ENCODE data around the gene ALG3.
"Not testable (repeated sequence)": the region's sequence is repeated elsewhere in the genome, so short reads cannot be mapped to it uniquely, and the experiment has no call there.

The ALG3 gene

GRCh38 chr3:184282941-184283340, 34.2 kb upstream of the ALG3 start:
- H3K4me1 ChIP-seq (ENCODE audit: control insufficient read depth, insufficient read depth, low read length), result no peaks in the 10 kb centered on the region
- peaks cover 10% of the 10 kb centered on the region for H3K27me3 ChIP-seq (ENCODE audit: control insufficient read depth, insufficient read depth, low read length, poor library complexity, severe bottlenecking)
- H3K27ac ChIP-seq (ENCODE audit: insufficient read depth, low read depth, low read length, poor library complexity, severe bottlenecking), result no peak overlapping the region
- 90 to 91% methylated on average over 4 of the region's 4 CpGs for WGBS, 2 experiments
- H3K4me3 ChIP-seq (ENCODE audit: insufficient read depth, low read depth, low read length), result no peak overlapping the region
- no peaks in the 10 kb centered on the region for H3K36me3 ChIP-seq (ENCODE audit: control insufficient read depth, insufficient read depth, low read length)
- no peaks in the 10 kb centered on the region for H3K9me3 ChIP-seq (ENCODE audit: control insufficient read depth, low read length)

GRCh38 chr3:184277366-184277765, 28.6 kb upstream of the ALG3 start:
- Histone ChIP-seq H3K4me1 (ENCODE audit: control insufficient read depth, insufficient read depth, low read length) (no peaks in the 10 kb centered on the region), H3K27me3 (ENCODE audit: control insufficient read depth, insufficient read depth, low read length, poor library complexity, severe bottlenecking) (peaks cover 45% of the 10 kb centered on the region), H3K4me3 (ENCODE audit: insufficient read depth, low read depth, low read length) (no peak overlapping the region), H3K27ac (ENCODE audit: insufficient read depth, low read depth, low read length, poor library complexity, severe bottlenecking) (no peak overlapping the region), H3K9me3 (ENCODE audit: control insufficient read depth, low read length) (no peaks in the 10 kb centered on the region), H3K36me3 (ENCODE audit: control insufficient read depth, insufficient read depth, low read length) (no peaks in the 10 kb centered on the region)
- 93% methylated on average over 6 of the region's 6 CpGs for WGBS, 2 experiments

GRCh38 chr3:184275961-184276910, 27.5 kb upstream of the ALG3 start, which contains the start of gene ECE2:
Gene ECE2, plus strand, starts transcription at chr3:184276022. Its CDS starts 132 bp downstream, at chr3:184276154.
- H3K9me3 ChIP-seq (ENCODE audit: control insufficient read depth, low read length), result no peaks in the 10 kb centered on the region
- peak within 1 kb of the TSS; percentile 1 for H3K4me3 ChIP-seq (ENCODE audit: insufficient read depth, low read depth, low read length)

GRCh38 chr3:184275381-184275701, 26.6 kb upstream of the ALG3 start:
- Histone ChIP-seq H3K4me1 (ENCODE audit: control insufficient read depth, insufficient read depth, low read length) (no peaks in the 10 kb centered on the region), H3K27me3 (ENCODE audit: control insufficient read depth, insufficient read depth, low read length, poor library complexity, severe bottlenecking) (peaks cover 45% of the 10 kb centered on the region), H3K9me3 (ENCODE audit: control insufficient read depth, low read length) (no peaks in the 10 kb centered on the region), H3K4me3 (ENCODE audit: insufficient read depth, low read depth, low read length) (peak overlapping the region; percentile 1), H3K27ac (ENCODE audit: insufficient read depth, low read depth, low read length, poor library complexity, severe bottlenecking) (no peak overlapping the region), H3K36me3 (ENCODE audit: control insufficient read depth, insufficient read depth, low read length) (no peaks in the 10 kb centered on the region)
- 83 to 84% methylated on average over 12 of the region's 12 CpGs for WGBS, 2 experiments

More at GRCh38 chr3:184275961-184276910, 27.5 kb upstream of the ALG3 start, which contains the start of gene ECE2:
- no peaks in the 10 kb centered on the region for H3K4me1 ChIP-seq (ENCODE audit: control insufficient read depth, insufficient read depth, low read length)
- no peak within 1 kb of the TSS for H3K27ac ChIP-seq (ENCODE audit: insufficient read depth, low read depth, low read length, poor library complexity, severe bottlenecking)
- WGBS, 2 experiments, result 48 to 52% methylated on average over 63 to 65 of the region's 65 CpGs
- peaks cover 45% of the 10 kb centered on the region for H3K27me3 ChIP-seq (ENCODE audit: control insufficient read depth, insufficient read depth, low read length, poor library complexity, severe bottlenecking)
- no peaks in the 10 kb centered on the region for H3K36me3 ChIP-seq (ENCODE audit: control insufficient read depth, insufficient read depth, low read length)

- H3K4me1 ChIP-seq (ENCODE audit: control insufficient read depth, insufficient read depth, low read length), result no peaks in the 10 kb centered on the region
- H3K27me3 ChIP-seq (ENCODE audit: control insufficient read depth, insufficient read depth, low read length, poor library complexity, severe bottlenecking), result peaks cover 29% of the 10 kb centered on the region
- 85 to 86% methylated on average over 1 of the region's 1 CpG for WGBS, 2 experiments
- H3K4me3 ChIP-seq (ENCODE audit: insufficient read depth, low read depth, low read length), result no peak overlapping the region
- no peaks in the 10 kb centered on the region for H3K36me3 ChIP-seq (ENCODE audit: control insufficient read depth, insufficient read depth, low read length)
- no peak overlapping the region for H3K27ac ChIP-seq (ENCODE audit: insufficient read depth, low read depth, low read length, poor library complexity, severe bottlenecking)
- no peaks in the 10 kb centered on the region for H3K9me3 ChIP-seq (ENCODE audit: control insufficient read depth, low read length)
Observed at GRCh38 chr3:184272269-184272668, 23.5 kb upstream of the ALG3 start.

- H3K4me1 ChIP-seq (ENCODE audit: control insufficient read depth, insufficient read depth, low read length); H3K4me3 ChIP-seq (ENCODE audit: insufficient read depth, low read depth, low read length); H3K9me3 ChIP-seq (ENCODE audit: control insufficient read depth, low read length); H3K36me3 ChIP-seq (ENCODE audit: control insufficient read depth, insufficient read depth, low read length); H3K27ac ChIP-seq (ENCODE audit: insufficient read depth, low read depth, low read length, poor library complexity, severe bottlenecking): not testable (repeated sequence)
- peaks cover 16% of the 10 kb centered on the region for H3K27me3 ChIP-seq (ENCODE audit: control insufficient read depth, insufficient read depth, low read length, poor library complexity, severe bottlenecking)
- WGBS, 2 experiments, result 88 to 93% methylated on average over 1 of the region's 1 CpG
Observed at GRCh38 chr3:184267249-184267648, 18.5 kb upstream of the ALG3 start.

- H3K4me3 ChIP-seq (ENCODE audit: insufficient read depth, low read depth, low read length), result peak overlapping the region; percentile 52
- 22 to 23% methylated on average over 15 of the region's 15 CpGs for WGBS, 2 experiments
- no peak overlapping the region for H3K27ac ChIP-seq (ENCODE audit: insufficient read depth, low read depth, low read length, poor library complexity, severe bottlenecking)
- H3K9me3 ChIP-seq (ENCODE audit: control insufficient read depth, low read length), result no peaks in the 10 kb centered on the region
- peaks cover 4% of the 10 kb centered on the region for H3K4me1 ChIP-seq (ENCODE audit: control insufficient read depth, insufficient read depth, low read length)
- peaks cover 60% of the 10 kb centered on the region for H3K27me3 ChIP-seq (ENCODE audit: control insufficient read depth, insufficient read depth, low read length, poor library complexity, severe bottlenecking)
- no peaks in the 10 kb centered on the region for H3K36me3 ChIP-seq (ENCODE audit: control insufficient read depth, insufficient read depth, low read length)
Observed at GRCh38 chr3:184262764-184263179, 14.0 kb upstream of the ALG3 start.

- 1% methylated on average over 66 of the region's 66 CpGs for WGBS, 2 experiments
- Histone ChIP-seq H3K27me3 (ENCODE audit: control insufficient read depth, insufficient read depth, low read length, poor library complexity, severe bottlenecking) (peaks cover 61% of the 10 kb centered on the region), H3K9me3 (ENCODE audit: control insufficient read depth, low read length) (no peaks in the 10 kb centered on the region), H3K36me3 (ENCODE audit: control insufficient read depth, insufficient read depth, low read length) (no peaks in the 10 kb centered on the region), H3K4me3 (ENCODE audit: insufficient read depth, low read depth, low read length) (peak overlapping the region; percentile 52), H3K4me1 (ENCODE audit: control insufficient read depth, insufficient read depth, low read length) (peaks cover 4% of the 10 kb centered on the region), H3K27ac (ENCODE audit: insufficient read depth, low read depth, low read length, poor library complexity, severe bottlenecking) (no peak overlapping the region)
Observed at GRCh38 chr3:184261854-184262763, 13.3 kb upstream of the ALG3 start.

- Histone ChIP-seq H3K27me3 (ENCODE audit: control insufficient read depth, insufficient read depth, low read length, poor library complexity, severe bottlenecking) (peaks cover 61% of the 10 kb centered on the region), H3K4me1 (ENCODE audit: control insufficient read depth, insufficient read depth, low read length) (peaks cover 4% of the 10 kb centered on the region), H3K27ac (ENCODE audit: insufficient read depth, low read depth, low read length, poor library complexity, severe bottlenecking) (no peak within 1 kb of the TSS), H3K9me3 (ENCODE audit: control insufficient read depth, low read length) (no peaks in the 10 kb centered on the region), H3K4me3 (ENCODE audit: insufficient read depth, low read depth, low read length) (peak within 1 kb of the TSS; percentile 52), H3K36me3 (ENCODE audit: control insufficient read depth, insufficient read depth, low read length) (no peaks in the 10 kb centered on the region)
- 0 to 1% methylated on average over 67 of the region's 67 CpGs for WGBS, 2 experiments
Observed at GRCh38 chr3:184261270-184261853, 12.6 kb upstream of the ALG3 start, which contains the start of gene CAMK2N2. Gene CAMK2N2, minus strand, starts transcription at chr3:184261553. Its CDS starts 268 bp downstream, at chr3:184261285.

All from ectodermal cell (in vitro differentiated cells).